Vein endothelial cell (primary cell): ENCODE data around the gene CMYA5. TPM values are rescaled to one million over a fixed set of nuclear protein-coding genes. Genes with fewer than 3 reads are reported as not detected.

Experiments
- small RNA-seq: library from RNA; depleted of rRNA; stranded (forward); fragments of <200 nt; gene quantifications from one replicate; pipeline ENCODE3, GENCODE V24; 2012
- total RNA-seq: library from RNA; depleted of rRNA; stranded (reverse); fragments of >200 nt; gene quantifications from 2 replicates; pipeline ENCODE4 v1.2.3, GENCODE V29; 2012

The CMYA5 gene
- total RNA-seq, result 0.10 and 0.33 TPM in 2 replicates

GRCh38 chr5:79689541-79690466 lies at the start of gene CMYA5:
CMYA5 (plus strand) TSS chr5:79689836; CDS start chr5:79689908, 72 bp downstream.

Small RNAs within 50 kb of the gene (small RNA-seq; reads per million reads assigned to genes)
- not detected for gene AC008496.1

Other genes with a start within 250 kb of the CMYA5 start
- gene HOMER1, start 175.7 kb upstream of the CMYA5 start, total RNA-seq, result 1.6 and 5.4 TPM in 2 replicates
- 44.4 and 50.4 TPM in 2 replicates for gene TENT2, start 77.4 kb upstream of the CMYA5 start, total RNA-seq